HG02973 (cell line): ENCODE measurements around the gene CACNG4.

Source experiments
- ATAC-seq: cut with Tn5 transposase; IDR thresholded peaks from one replicate; pipeline ENCODE4 v1.9.1; 2021; ENCODE audit warnings: moderate library complexity; ENCODE audit not compliant: unreplicated experiment

Gene CACNG4

DNA sequence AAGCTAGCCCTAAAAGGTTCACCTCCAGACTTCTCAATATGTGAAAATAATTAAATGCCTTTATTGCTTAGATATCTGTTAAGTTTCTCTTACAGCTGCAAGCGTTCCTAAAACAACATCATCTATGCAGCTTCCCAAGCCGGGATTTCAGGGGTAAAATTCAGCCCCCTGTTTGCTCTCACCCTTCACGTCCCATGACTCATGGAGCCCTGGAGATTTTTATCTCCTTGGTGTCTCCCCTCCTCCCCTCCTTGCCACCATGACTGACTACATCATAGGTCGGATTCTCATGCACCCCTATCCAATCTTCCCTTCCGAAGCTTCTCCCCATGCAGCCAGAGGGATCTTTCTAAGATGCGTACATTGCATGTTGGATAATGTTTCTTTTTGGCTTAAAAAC, 21.0 kb upstream of the CACNG4 start:
- ATAC-seq = no peak

DNA sequence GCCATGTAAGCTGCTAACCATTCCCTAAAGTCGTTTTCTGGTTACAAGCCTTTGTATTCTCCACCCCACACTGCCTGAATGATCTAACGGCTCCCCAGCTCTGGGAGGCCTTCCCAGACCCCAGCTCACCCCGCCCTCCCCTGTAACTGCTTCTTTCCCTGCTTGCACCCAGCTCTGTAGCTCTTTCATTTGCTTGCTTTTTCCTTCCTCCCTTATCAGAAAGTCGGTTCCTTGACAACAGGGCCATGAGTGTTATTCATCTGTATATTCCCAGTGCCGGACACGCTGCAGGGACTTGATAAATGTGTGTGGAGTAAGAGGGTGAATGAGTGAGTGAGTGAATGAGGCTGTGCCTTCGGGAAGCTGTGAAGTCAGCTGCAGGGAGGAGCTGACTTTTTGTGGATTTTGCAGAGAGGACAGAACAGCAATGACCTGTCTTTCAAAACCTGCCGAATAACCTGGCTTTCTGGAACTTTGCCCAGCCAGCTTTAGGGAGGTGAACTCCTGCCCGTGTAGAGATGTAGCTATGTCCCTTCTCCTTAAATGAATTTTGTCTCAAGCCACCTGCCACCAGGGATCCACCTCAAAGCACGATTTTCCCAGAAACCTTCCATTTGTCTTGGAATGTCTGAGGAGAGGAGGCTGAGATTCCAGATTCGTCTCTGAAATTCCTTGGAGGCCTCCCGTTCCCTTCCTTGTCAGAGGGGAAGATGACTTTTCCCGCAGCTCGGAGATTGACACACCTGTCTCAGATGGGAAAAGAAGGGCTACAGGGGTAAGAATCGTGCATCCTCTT, 20.0 kb upstream of the CACNG4 start:
- ATAC-seq = no peak

DNA sequence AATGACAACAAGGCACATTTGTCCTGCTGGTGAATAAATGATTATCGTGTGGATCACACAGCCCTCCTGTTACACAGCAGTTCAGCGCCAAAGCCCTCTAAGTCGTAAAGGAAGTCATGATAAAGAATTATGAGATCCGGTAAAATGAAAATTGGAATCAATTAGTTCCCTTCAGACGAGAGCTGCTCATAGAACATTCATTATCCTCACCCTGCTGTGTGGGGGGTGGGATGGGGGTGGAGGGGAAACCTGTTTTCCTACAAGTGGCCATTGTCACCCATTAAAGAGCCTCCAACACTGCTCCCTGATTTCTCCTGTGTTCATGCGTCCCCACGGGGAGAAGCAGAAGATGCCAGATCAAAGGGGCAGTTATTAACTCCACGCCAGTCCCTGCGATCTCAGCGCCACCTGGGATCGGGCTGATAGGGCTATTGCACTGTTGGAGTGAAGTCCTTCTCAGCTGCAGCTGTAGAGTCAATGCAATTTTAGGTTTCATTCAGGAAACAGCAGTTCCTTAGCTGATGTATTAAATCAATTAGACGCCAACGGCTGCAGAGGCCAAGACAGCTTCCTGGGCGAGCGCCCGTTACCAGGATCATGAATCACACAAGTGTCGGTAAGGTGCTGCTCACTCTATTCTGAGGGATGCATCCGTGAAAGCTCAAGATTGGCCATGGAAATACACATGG, 19.2 kb upstream of the CACNG4 start:
- no peak for ATAC-seq

DNA sequence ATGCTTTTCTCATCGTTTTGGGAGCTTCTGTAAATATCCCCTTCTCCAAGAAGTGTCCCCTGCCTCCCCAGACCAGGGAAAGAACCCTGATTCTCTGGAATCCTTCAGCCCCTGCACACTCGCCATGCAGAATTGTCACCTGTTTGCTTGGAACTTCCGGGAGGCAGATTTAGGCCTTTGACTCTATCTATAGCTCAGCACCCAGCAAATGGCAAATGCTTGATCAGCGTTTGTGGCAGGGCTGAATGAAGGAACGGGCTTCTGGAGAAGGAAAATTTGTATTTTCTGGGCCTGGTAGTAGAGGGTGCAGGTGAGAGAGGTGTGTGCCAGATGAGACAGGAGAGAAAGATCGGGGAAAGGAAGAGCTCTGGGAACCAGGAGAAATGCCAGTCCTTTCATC, 18.3 kb upstream of the CACNG4 start:
- no peak for ATAC-seq

DNA sequence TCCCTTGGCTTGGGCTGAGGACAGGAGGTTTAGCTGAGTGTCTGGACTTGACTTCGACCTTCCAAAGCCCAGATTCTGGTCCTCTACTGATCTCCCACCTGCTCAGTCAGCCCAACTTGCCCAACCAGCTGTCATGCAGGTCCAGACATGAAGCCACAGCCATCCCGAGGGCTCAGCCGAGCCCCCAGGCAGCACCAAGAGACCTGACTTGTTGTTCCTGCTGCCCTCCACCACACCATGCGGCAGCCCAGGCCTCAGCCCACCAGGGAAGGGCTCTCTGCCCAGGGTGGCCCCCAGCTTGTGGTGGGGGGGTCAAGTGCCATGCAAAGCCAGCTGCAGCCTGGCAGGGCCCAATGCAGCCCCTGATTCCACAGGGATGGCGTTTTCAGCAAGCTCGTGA, 17.2 kb upstream of the CACNG4 start:
- ATAC-seq = no peak

DNA sequence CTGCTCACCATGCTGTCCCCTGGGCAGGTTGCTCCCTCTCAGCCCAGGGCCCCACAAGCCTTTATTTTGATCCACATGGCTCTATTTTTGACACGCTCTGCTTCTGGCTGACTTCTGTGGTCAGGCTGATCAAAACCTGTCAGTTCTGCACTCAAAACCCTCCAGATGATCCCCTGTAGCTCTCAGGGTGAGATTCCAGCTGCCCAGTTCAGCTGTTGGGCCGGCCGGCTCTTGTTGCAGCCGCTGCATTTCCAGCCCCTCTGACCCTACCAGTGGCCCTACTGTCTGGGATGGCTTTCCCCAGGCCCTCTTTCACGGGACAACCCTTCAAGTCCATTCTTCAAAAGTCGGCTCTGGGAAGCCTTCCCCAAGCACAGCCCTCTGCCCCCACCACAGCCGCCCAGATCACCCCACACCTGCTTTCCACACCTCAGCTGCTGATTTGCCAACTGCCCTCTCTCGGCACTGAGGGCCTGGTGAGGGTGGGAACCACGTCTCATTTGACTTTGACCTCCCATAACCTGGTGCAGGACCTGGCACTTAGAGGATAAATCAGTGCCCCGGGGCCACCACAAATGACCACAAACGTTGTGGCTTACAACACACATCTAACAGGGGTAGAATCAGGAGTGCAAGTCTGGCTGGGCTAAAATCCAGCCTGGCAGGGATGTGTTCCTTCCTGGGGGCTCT, 16.3 kb upstream of the CACNG4 start:
- ATAC-seq = no peak

DNA sequence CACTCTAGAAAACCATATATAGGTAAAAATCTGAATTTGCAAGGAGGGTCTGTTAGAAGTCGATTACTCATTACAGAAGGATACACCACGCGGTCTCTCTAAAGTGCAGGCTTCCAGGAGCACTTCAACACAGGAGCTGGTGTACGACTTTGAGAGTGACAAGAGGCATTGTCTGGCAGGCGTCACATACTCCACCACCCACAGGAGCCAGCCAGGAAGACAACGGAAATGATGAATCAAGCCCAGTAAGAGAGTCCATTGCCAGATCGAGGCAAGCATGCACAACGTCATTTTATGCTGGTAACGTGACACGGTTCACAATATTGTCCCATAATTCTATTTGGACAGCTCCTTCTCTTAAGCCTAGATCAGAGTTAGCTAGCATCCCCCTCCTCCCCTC, 15.0 kb upstream of the CACNG4 start:
- ATAC-seq = no peak

DNA sequence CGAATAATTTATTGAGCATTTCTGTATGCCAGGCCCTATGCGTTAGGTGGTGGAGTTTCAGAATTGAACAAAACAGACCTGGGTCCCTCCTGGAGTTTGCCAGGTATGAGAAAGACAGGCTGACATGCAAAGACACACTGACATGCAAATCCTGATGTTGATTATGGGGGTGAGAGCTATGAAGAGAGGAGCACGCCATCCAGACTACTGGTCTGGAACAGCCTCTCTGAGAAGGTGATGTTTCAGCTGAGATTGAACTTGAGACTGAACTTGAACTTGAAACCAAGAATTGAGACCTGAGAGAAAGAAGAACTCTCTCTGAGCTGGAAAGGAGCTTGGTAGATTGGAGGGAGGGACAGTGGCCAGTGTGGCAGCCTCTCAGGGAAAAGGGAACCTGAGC, 14.2 kb upstream of the CACNG4 start:
- peak; percentile 55 for ATAC-seq

DNA sequence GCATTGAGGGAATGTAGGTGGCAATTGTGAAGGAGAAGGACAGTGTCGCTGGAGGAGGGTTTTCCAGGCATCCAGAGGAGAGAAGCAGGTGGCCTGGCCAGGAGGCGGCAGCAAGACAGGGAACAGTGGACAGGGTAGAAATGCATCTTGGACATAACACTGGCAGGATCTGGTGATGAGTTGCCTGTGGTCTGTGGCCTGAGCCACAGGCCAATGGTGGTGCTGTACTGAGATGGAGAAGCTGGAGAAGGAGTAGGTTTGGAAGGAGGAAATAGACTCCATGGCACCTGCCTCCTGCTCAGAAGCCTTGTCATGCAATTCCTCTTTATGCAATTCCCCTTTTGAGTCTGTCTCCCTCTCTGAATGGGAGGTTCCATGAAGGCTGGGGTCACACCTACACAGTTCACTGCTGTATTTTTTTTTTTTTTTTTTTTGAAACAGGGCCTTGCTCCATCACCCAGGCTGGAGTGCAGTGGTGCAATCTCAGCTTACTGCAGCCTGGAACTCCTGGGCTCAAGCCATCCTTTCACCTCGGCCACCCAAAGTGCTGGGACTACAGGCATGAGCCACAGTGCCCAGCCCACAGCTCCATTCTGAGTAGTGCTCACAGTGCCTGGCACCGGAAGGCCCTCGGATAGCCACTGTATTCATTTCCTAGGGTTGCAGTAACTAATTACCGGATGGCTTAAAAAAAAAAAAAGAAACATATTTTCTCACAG, 13.5 kb upstream of the CACNG4 start:
- no peak for ATAC-seq

DNA sequence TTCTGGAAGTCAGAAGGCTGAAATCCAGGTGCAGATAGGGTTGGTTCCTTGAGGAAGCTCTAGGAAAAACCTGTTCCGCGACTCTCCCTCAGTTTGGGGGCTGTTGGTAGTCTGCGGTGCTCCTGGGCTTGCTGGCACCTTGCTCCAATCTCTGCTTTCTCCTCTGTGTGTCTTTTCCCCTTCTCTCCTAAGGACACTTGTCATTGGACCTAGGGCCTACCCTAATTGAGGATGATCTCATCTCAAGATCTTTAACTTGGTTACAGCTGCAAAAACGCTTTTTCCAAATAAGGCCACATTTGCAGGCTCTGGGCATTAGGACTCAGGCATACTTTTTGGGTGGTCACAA, 12.9 kb upstream of the CACNG4 start:
- no peak for ATAC-seq

DNA sequence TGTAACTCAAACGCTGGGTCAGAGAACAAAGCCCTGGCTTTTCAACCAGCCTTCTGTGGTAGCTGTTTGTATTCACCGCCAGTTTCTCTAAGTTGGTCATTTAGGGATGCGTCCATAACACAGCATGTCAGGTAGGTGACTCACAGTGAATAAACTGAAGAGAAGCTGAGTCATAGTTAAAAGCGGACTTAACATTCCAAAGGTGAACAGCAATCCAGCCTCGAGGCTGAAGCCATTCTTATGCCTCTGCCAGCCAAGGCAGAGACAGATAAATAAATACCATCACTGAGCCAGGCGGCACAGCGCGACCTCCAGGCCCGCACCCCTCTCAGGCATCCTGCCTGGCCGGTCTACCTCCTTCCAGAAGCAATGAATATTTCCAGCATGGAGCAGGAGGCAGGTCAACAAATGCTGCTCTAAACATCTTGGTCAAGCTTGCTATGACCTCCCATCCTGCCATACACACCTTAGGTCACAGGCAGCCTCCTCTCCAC, 12.4 kb upstream of the CACNG4 start:
- ATAC-seq = no peak

DNA sequence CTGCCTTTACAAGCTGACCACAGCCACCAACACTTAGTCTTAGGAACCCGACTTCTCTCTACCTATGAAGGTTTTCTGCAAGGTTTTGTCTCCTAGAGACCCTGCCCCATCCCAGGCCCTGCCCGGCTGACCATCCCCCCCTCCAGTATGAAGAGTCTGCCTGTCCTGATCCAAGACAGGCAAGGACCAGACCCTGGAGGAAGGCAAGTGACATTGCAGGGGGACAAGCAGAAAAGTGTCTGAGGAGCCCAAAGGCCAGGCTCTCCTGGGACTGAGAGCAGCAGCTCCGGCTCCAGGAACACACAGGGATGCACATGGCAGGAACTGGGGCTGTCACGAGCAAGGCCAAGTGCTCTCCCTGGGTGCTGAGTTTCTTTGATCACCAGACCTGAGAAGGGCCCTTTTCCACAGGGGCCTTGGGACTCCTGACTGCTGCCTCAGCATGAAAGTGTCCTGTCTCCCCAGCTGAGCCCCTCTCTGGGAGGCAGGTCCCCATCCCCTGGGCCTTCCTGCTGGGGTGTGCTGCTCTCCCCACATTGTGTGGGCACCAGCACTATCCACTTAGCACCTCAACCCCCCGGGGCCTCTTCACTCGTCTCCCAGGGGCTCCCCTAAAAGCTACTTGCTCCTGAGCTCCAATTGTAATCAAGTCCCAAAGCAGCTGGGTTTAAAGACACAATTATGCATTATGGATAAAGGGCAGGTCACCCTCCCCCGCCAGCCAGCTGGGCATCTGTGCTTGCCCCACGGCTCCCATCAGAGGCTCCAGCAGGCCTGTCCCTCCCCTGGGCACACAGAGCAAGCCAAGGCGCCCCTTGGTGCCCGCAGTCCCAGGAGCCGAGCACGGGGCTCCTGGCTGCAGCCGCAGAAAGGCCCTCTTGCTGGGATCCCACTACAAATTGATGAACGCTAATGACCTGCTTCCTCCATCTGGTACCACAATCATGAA, 11.6 kb upstream of the CACNG4 start:
- no peak for ATAC-seq

DNA sequence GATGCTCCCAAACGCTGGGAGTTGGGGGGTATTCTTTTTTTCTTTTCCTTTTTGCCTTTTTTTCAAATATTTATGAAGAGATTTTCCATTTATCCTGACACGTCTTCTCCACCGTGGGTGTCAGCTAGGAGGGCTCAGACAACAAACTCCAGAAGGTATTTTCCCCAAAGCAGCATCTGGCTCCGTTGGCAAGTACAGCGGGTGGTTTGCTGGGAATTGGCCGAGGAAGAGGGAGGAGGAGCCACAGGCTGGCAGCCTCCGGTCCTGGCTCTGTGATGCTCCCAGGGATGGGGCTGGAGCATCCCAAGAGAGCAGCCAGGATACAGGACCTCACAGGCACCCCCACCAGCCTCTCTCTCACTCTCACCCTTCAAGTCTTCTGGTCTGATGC, 10.9 kb upstream of the CACNG4 start:
- no peak for ATAC-seq

DNA sequence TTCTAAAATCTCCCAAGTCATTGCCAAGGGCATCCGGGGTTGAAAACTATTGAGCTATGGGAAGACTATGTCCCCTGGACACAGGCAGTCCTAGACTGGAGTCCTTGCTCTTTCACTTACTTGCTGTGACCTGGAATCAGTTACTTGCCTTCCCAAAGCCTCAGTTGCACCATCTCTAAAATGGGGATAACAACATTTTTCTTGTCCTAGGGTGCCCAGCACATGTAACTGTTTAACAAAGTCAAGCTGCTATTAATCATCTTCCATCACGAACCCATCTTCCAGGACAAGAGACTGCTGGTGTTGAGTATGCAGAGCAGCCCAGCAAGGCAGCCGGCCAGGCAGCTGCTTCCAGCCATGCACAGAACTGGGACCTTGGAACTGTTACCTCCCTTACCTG, 9.9 kb upstream of the CACNG4 start:
- no peak for ATAC-seq

DNA sequence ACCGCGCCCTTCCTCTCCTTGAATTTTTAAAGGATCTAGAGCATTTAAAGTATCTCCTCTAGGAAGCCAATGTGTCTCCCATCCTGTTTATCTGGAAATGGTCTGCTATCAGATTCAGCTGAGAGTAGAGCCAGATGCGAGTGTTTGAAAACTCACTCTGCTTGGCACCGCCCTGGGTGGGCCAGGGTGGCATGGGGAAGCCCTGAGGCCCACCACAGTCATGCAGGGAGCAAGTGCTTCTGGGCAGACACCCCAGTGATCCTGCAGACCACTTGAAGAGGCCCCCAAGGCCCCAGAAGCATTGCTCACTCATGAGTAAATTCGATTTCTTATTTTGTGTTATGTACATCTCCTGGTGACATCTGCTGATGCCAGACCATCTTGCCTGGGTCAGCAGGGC, 8.7 kb upstream of the CACNG4 start:
- no peak for ATAC-seq

DNA sequence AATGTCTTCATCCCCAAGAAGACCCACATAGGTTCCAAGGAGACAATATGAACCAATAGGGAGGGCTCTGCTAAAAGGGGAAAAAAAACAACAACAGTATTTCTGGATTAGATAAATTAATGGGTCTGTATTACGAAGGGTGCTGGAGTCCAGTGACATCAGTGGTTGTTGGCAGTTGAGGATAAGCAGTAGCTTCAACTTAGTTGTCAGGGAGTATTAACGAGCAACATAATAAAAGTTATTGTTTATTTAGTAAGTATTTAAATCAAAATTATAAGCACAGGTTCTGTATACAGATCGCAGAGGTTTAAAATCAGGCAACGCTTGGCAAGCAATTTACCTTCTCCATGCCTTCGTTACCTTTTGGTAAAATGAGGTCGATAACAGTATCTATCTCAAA, 7.6 kb upstream of the CACNG4 start:
- ATAC-seq = no peak

DNA sequence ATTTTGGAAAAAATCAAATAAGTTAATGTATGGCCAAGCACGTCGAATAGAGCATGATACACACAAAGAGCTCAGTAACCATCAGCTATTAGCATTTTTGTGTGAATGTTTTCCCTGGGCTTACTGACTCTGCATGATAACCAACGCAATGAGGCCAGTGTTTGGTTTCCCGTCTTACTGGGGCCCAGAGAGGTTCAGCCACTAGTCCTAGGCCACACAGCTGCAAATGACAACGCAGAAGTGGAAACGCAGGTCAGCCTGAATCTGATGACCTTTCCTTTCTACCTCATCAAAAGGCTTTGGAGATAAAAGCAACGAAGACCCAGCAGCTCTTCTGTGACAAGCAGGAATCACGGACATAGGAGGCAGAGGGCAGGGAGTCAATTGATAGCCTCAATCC, 7.2 kb upstream of the CACNG4 start:
- ATAC-seq = no peak

DNA sequence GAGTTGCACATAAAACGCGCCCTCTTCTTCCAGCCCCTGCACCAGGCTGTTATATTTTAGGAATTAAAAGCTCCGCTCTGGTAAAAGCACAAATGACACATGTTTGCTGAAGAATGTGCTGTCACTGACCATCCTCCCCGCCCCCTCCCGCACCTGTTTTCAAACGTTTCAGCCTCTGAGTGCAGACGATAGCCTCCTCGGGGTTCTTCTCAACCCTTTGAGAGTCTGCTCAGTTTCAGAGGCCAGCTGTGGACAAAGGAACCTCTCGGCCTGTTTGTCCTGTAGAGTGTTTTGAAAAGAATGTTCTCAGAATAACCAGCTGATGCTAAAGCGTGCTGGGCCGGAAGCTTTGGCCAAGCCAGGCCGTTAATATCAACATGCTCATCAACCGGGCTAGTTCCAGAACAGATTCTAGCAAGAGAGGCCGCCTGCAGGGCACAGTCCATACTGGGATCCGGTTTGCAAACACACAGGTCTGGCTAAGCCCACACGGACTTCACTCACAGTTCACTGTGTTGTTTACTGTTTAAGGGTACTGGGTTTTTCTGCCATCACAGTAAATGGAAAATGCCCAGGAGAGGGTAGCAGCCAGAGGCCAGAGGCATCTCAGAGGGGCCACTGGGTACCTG, 6.4 kb upstream of the CACNG4 start:
- ATAC-seq = no peak

DNA sequence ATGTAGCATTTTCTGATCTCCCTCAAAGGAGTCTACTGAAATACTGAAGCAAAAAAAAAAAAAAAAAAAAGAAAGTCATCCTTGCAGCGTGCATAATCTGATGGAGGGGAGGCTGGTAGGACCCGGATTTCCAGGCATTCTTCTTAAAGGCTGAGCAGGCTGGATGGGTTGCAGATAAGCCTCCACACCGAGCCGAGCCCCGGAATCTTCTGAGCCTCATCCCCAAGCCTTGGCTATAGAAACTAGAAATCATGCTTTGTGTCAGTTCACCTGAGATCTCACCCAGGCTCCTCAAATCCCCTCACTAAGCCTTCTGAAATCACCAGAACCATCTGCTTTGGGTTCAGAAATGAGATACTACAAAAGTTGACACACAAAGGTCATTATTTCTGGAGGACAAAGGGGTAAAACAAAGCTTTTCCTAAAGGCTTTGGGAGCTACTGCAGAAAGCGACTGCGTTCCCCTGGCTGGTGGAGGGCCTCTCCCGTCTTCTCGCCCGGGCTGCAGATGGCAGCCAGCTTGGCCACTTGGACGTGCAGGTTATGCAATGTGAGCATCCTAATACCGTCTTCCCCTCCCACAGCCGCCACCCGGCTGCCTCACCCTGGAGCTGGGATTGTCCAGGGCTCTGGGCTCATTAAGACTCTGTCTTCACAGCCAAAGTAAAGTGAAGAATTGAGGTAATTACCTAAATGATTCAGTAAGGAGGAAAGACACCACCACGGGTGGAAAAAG, 4.7 kb upstream of the CACNG4 start:
- ATAC-seq = no peak
